ENCODE results near the gene LRP11. TPM values are rescaled to one million over a fixed set of nuclear protein-coding genes. Genes with fewer than 3 reads are reported as not detected.

The LRP11 gene
- polyA plus RNA-seq, 2 of the 4 experiments (the other 2 are of a cell fraction) = 48.9 to 57.7 TPM

- no peak for TF ChIP-seq MAZ (IDR thresholded peaks at IDR 0.05; ENCODE audit: borderline replicate concordance, low read depth, low read length)
- TF ChIP-seq HES2 (IDR thresholded peaks at IDR 0.05) = no peak
- no peak for TF ChIP-seq HOXB5 (CRISPR knock-in tag; IDR thresholded peaks at IDR 0.05)
- no peak for TF ChIP-seq HOXB13 (CRISPR knock-in tag; IDR thresholded peaks at IDR 0.05; ENCODE audit: low read depth)
- TF ChIP-seq PHF8 (IDR thresholded peaks at IDR 0.05; ENCODE audit: borderline replicate concordance, low read depth) = no peak
- TF ChIP-seq FOXS1 (CRISPR knock-in tag; IDR thresholded peaks at IDR 0.05) = no peak
- no peak for TF ChIP-seq HDAC2 (IDR thresholded peaks at IDR 0.05)
These were observed 26.5 kb upstream of the LRP11 start (continued) for GRCh38 chr6:149890629-149891045.

- peak overlapping the region; percentile 90 to 92 for H3K27ac ChIP-seq
- CTCF ChIA-PET = interaction anchor here (1.2 to 1.5 kb wide), 3 partner anchors 11 to 49 kb away, joined by 3 to 5 read pairs (median 4); no protein-coding TSS in a partner anchor
- peaks cover 58% of the 10 kb centered on the region for H3K4me1 ChIP-seq
- no peak overlapping the region for H3K4me3 ChIP-seq
- DNase-seq (ENCODE audit: low read depth in 1 of 2, low spot score in 1 of 2) (peak in 1 of 2 experiments; percentile 69), ATAC-seq (peak; percentile 17 to 29; a peak in 3 of 6 replicates), FAIRE-seq (no peak)
- no peaks in the 10 kb centered on the region for H3K9me3 ChIP-seq
- POLR2A ChIA-PET = interaction anchor here (0.8 to 1.5 kb wide), 3 partner anchors 25 to 35 kb away, joined by 3 to 8 read pairs (median 3); partner anchors contain the start of gene LRP11
- H3K4me2 ChIP-seq = peak overlapping the region; percentile 74
- WGBS (ENCODE audit: missing lambda C conversion rate) = 42% methylated on average over 7 of the region's 7 CpGs
- TF ChIP-seq HOXA7 (CRISPR knock-in tag; IDR thresholded peaks at IDR 0.05) (no peak), JUNB (IDR thresholded peaks at IDR 0.05) (no peak), NPAS2 (CRISPR knock-in tag; IDR thresholded peaks at IDR 0.05; ENCODE audit: borderline replicate concordance) (no peak), BHLHE40 (IDR thresholded peaks at IDR 0.05; ENCODE audit: low read depth, low read length) (no peak), HMGXB4 (CRISPR knock-in tag; IDR thresholded peaks at IDR 0.05; ENCODE audit: borderline replicate concordance) (no peak), PBX3 (IDR thresholded peaks at IDR 0.05) (no peak), CBX2 (IDR thresholded peaks at IDR 0.05; ENCODE audit: borderline replicate concordance, low read depth) (no peak), TFCP2L1 (CRISPR knock-in tag; IDR thresholded peaks at IDR 0.05) (no peak), RNF2 (IDR thresholded peaks at IDR 0.05; ENCODE audit: borderline replicate concordance, low read depth) (no peak), CEBPB (IDR thresholded peaks at IDR 0.05) (no peak), BCL3 (IDR thresholded peaks at IDR 0.05) (no peak), FOSB (CRISPR knock-in tag; IDR thresholded peaks at IDR 0.05) (no peak), HOXB5 (CRISPR knock-in tag; IDR thresholded peaks at IDR 0.05) (peak; percentile 87), CTCF (IDR thresholded peaks at IDR 0.05) (no peak), RFX5 (IDR thresholded peaks at IDR 0.05) (no peak), POLR2AphosphoS2 (conservative IDR thresholded peaks at IDR 0.05; ENCODE audit: low read length) (no peak), EP300 (IDR thresholded peaks at IDR 0.05) (peak in 1 of 2 experiments; percentile 28; a peak in 1 of 5 replicates), CBX8 (IDR thresholded peaks at IDR 0.05) (no peak), KDM1A (IDR thresholded peaks at IDR 0.05; ENCODE audit: low read depth) (no peak), ZFP36 (IDR thresholded peaks at IDR 0.05; ENCODE audit: borderline replicate concordance, partially characterized antibody) (no peak), PHF8 (IDR thresholded peaks at IDR 0.05; ENCODE audit: borderline replicate concordance, low read depth) (no peak), TP53 (CRISPR knock-in tag; IDR thresholded peaks at IDR 0.05) (no peak), GATA3 (IDR thresholded peaks at IDR 0.05; ENCODE audit: borderline replicate concordance) (0 out of 2 replicates have a peak, but pooled peaks have one; percentile 22), MYC (IDR thresholded peaks at IDR 0.05; ENCODE audit: borderline replicate concordance, low read length) (no peak), REST (IDR thresholded peaks at IDR 0.05) (no peak)
These were observed 25.2 kb upstream of the LRP11 start for GRCh38 chr6:149889326-149889725.

Measured in A549 (cell line).